OCI-LY1 (cell line): ENCODE measurements around the gene FAM168A.

Source experiments
- H2AFZ ChIP-seq: fragments of 200-600 bp; sonication (generic), shearing (Covaris generic); 2 replicates; pipeline ENCODE4 v1.6.0; 2014; ENCODE audit warnings: antibody characterized with exemption, mild to moderate bottlenecking, low read length
- H3F3A ChIP-seq: fragments of 200-600 bp; sonication (generic), shearing (Covaris generic); 2 replicates; pipeline ENCODE4 v1.6.0; 2014; ENCODE audit warnings: mild to moderate bottlenecking, antibody characterized with exemption, low read length, moderate library complexity; ENCODE audit not compliant: insufficient read depth
- H3K27ac ChIP-seq: fragments of 200-600 bp; sonication (generic); 2 replicates; pipeline ENCODE4 v1.5.1; 2014; ENCODE audit warnings: low read length, mixed run types, mild to moderate bottlenecking, low read depth; ENCODE audit not compliant: poor library complexity, severe bottlenecking
- H3K27me3 ChIP-seq: fragments of 200-600 bp; sonication (generic); 2 replicates; pipeline ENCODE4 v1.6.0; 2014; ENCODE audit warnings: antibody characterized with exemption, mild to moderate bottlenecking, low read length, moderate library complexity; ENCODE audit not compliant: insufficient read depth
- H3K36me3 ChIP-seq: fragments of 200-600 bp; sonication (generic); 2 replicates; pipeline ENCODE4 v1.6.1; 2014; ENCODE audit warnings: mild to moderate bottlenecking, antibody characterized with exemption, low read length, moderate library complexity, mixed read lengths; ENCODE audit not compliant: insufficient read depth
- H3K4me1 ChIP-seq: fragments of 200-600 bp; sonication (generic); 2 replicates; pipeline ENCODE4 v1.5.1; 2014; ENCODE audit warnings: mild to moderate bottlenecking, low read length, moderate library complexity; ENCODE audit not compliant: insufficient read depth, severe bottlenecking
- H3K4me2 ChIP-seq: fragments of 200-600 bp; sonication (generic), shearing (Covaris generic); 2 replicates; pipeline ENCODE4 v1.6.1; 2014; ENCODE audit warnings: low read length
- H3K4me3 ChIP-seq: fragments of 200-600 bp; sonication (generic); 2 replicates; pipeline ENCODE4 v1.5.1; 2014; ENCODE audit warnings: low read length, low read depth, mild to moderate bottlenecking, mixed read lengths; ENCODE audit not compliant: poor library complexity, severe bottlenecking
- H3K79me2 ChIP-seq: fragments of 200-600 bp; shearing (Covaris generic); 2 replicates; pipeline ENCODE4 v1.6.1; 2016; ENCODE audit warnings: mixed run types, low read length, mixed read lengths; ENCODE audit not compliant: insufficient read depth
- H3K9ac ChIP-seq: fragments of 200-600 bp; sonication (generic), shearing (Covaris generic); 2 replicates; pipeline ENCODE4 v1.6.1; 2014; ENCODE audit warnings: mild to moderate bottlenecking, low read length, mixed read lengths
- H3K9me2 ChIP-seq: fragments of 200-600 bp; sonication (generic), shearing (Covaris generic); 2 replicates; pipeline ENCODE4 v1.6.1; 2014; ENCODE audit warnings: low read depth, mild to moderate bottlenecking, low read length, mixed read lengths
- H3K9me3 ChIP-seq: fragments of 200-600 bp; shearing (Covaris generic); 2 replicates; pipeline ENCODE4 v1.6.1; 2014; ENCODE audit warnings: low read length, mixed read lengths
- H4K20me1 ChIP-seq: fragments of 200-600 bp; sonication (generic), shearing (Covaris generic); 2 replicates; pipeline ENCODE4 v1.6.0; 2016; ENCODE audit warnings: mild to moderate bottlenecking, low read length; ENCODE audit not compliant: insufficient read depth
- EZH2 ChIP-seq: fragments of 200-600 bp; sonication (generic), shearing (Covaris generic); IDR thresholded peaks from 2 replicates; pipeline ENCODE4 v1.8.0; 2017; ENCODE audit warnings: borderline replicate concordance, mixed run types, mild to moderate bottlenecking, antibody characterized with exemption, low read length, moderate library complexity, mixed read lengths
- TF ChIP-seq, protein P1 (sequence below): fragments of 200-600 bp; sonication (generic), shearing (Covaris generic); IDR thresholded peaks from 2 replicates; pipeline ENCODE4 v1.5.1; 2017; ENCODE audit warnings: mild to moderate bottlenecking, antibody characterized with exemption, low read length, moderate library complexity, mixed read lengths

The FAM168A gene

DNA sequence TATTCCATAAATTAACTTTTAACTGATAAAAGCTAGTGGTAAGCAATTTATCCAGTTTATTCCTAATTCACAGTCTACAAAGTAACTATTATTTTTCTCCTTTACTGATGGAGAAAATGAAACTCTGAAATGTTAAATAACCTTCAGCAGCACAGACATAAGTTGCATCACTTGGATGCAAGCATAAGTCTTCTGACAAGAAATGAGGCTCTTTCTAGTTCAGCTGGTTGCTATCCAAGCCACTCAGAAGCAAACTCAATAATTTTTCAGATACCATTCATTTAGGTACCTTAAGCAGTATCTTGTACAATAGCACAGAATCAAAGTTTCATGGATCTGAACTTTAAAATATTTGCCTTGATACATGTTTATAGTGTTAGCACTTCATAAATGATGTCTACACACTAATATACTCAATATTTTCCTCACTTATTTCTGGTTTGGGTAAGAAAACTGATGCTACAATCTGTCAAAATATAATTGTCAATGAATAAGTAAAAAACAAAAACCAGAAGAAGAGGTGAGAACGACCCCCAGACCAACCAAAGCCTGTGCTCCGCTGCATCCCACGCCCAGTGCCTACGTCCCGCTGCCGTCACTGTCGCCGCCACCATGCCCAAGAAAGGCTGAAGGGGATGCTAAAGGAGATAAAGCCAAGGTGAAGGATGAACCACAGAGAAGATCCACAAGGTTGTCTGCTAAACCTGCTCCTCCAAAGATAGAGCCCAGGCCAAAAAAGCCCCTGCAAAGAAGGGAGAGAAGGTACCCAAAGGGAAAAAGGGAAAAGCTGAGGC is 18.1 kb downstream of the FAM168A start:
- Histone ChIP-seq H3K9me3 (no peaks in the 10 kb centered on the region), H3K27ac (peak overlapping the region; percentile 13), H3K79me2 (peaks cover 6% of the 10 kb centered on the region; the same call in 1 of the 2 replicates), H3K4me3 (no peak overlapping the region), H3K9me2 (no peaks in the 10 kb centered on the region), H3K4me1 (peaks cover 13% of the 10 kb centered on the region), H3K9ac (no peak overlapping the region), H3K36me3 (peaks cover 18% of the 10 kb centered on the region; the same call in 1 of the 2 replicates), H3K4me2 (no peak overlapping the region), H3K27me3 (no peaks in the 10 kb centered on the region), H4K20me1 (no peaks in the 10 kb centered on the region), H2AFZ (no peak overlapping the region), H3F3A (no peaks in the 10 kb centered on the region)
- TF ChIP-seq EZH2: no peak
- TF ChIP-seq, protein P1, sequence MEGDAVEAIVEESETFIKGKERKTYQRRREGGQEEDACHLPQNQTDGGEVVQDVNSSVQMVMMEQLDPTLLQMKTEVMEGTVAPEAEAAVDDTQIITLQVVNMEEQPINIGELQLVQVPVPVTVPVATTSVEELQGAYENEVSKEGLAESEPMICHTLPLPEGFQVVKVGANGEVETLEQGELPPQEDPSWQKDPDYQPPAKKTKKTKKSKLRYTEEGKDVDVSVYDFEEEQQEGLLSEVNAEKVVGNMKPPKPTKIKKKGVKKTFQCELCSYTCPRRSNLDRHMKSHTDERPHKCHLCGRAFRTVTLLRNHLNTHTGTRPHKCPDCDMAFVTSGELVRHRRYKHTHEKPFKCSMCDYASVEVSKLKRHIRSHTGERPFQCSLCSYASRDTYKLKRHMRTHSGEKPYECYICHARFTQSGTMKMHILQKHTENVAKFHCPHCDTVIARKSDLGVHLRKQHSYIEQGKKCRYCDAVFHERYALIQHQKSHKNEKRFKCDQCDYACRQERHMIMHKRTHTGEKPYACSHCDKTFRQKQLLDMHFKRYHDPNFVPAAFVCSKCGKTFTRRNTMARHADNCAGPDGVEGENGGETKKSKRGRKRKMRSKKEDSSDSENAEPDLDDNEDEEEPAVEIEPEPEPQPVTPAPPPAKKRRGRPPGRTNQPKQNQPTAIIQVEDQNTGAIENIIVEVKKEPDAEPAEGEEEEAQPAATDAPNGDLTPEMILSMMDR: no peak

DNA sequence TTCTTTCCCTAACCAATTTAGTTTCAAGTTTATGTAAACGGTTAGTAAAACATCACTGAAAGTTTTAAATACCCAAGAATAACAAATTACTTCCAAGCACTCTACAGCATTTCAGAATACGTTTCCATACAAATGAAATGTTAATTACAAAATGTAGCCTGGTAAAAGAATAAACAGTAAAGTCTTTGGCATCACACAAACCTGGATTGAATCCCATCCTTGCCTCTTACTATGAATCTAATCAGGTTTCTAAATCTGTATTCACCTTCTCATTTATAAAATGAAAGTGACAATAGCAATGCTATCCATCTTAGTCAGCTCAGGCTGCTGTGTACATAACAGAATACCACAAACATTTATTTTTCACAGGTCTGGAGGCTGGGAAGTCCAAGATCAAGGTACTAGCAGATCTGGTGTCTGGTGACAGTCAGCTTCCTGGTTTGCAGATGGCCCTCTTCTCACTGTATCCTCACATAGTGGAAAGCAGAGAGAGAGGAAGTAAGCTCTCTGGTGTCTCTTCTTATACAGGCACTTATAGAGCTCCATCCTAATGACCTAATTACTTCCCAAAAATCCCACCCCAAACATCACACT is 19.2 kb downstream of the FAM168A start:
- peaks cover 13% of the 10 kb centered on the region for H3K4me1 ChIP-seq
- no peaks in the 10 kb centered on the region for H3F3A ChIP-seq
- no peaks in the 10 kb centered on the region for H3K9me3 ChIP-seq
- peaks cover 20% of the 10 kb centered on the region; the same call in 1 of the 2 replicates for H3K36me3 ChIP-seq
- no peaks in the 10 kb centered on the region for H3K27me3 ChIP-seq
- H3K27ac ChIP-seq: no peak overlapping the region
- H4K20me1 ChIP-seq: no peaks in the 10 kb centered on the region
- H3K9me2 ChIP-seq: no peaks in the 10 kb centered on the region
- TF ChIP-seq, protein P1: no peak
- no peak for TF ChIP-seq EZH2
- H3K9ac ChIP-seq: no peak overlapping the region
- H3K4me2 ChIP-seq: no peak overlapping the region
- H2AFZ ChIP-seq: no peak overlapping the region
- no peak overlapping the region for H3K4me3 ChIP-seq
- 0 out of 2 replicates have a peak, but pooled peaks cover 4% of the 10 kb centered on the region for H3K79me2 ChIP-seq

DNA sequence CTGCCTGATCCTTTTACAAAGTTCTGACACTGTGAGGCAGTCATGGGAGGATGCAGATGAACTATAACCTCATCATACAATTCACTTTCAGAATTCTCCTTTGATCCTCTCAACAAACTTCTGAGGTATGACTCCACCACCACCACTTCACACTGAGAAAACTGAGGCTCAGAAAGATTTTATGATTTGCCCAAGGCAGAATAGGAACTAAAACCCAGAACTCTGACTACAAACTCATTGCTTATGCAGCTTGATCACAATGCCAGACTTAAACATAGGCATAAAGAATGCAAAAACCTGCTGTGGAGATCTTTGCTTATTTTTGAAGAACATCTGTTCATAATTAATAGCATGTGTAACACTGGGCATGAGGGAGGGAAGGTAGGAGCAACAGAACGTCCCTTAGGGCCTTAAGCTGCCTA is 20.4 kb downstream of the FAM168A start:
- no peaks in the 10 kb centered on the region for H3K27me3 ChIP-seq
- TF ChIP-seq, protein P1: no peak
- no peak for TF ChIP-seq EZH2
- H3K4me1 ChIP-seq: peaks cover 13% of the 10 kb centered on the region
- H2AFZ ChIP-seq: no peak overlapping the region
- no peak overlapping the region for H3K4me2 ChIP-seq
- H3K27ac ChIP-seq: no peak overlapping the region
- H3K9me2 ChIP-seq: no peaks in the 10 kb centered on the region
- no peaks in the 10 kb centered on the region for H3F3A ChIP-seq
- H3K4me3 ChIP-seq: no peak overlapping the region
- peaks cover 20% of the 10 kb centered on the region; the same call in 1 of the 2 replicates for H3K36me3 ChIP-seq
- H3K79me2 ChIP-seq: 0 out of 2 replicates have a peak, but pooled peaks cover 4% of the 10 kb centered on the region
- no peak overlapping the region for H3K9ac ChIP-seq
- H4K20me1 ChIP-seq: no peaks in the 10 kb centered on the region
- H3K9me3 ChIP-seq: no peaks in the 10 kb centered on the region
